Subcutaneous adipose tissue (tissue), 4 donors: ENCODE measurements around the gene PAX5. TPM values are rescaled to one million over a fixed set of nuclear protein-coding genes. Genes with fewer than 3 reads are reported as not detected.

Source experiments
- CTCF ChIP-seq: fragments of 450-650 bp; IDR thresholded peaks from one replicate; pipeline ENCODE4 v1.5.1; 2016; ENCODE audit warnings: low read depth, mild to moderate bottlenecking, control low read depth, antibody characterized with exemption, moderate library complexity
- total RNA-seq, 4 donors: library from RNA; depleted of rRNA; stranded (reverse); fragments of >200 nt; gene quantifications; one replicate each; pipeline ENCODE4 v1.1.0, GENCODE V29; 2016

Gene PAX5
- total RNA-seq, 4 donors from 2014 or later: under 0.01 to 0.19 (median 0.17) TPM; not detected in 1

GRCh38 chr9:36854034-36854433, 180.0 kb downstream of the PAX5 start:
- TF ChIP-seq CTCF: no peak

GRCh38 chr9:36853233-36853632, 180.8 kb downstream of the PAX5 start:
- TF ChIP-seq CTCF: no peak

GRCh38 chr9:36849943-36850342, 184.1 kb downstream of the PAX5 start:
- no peak for TF ChIP-seq CTCF

- no peak for TF ChIP-seq CTCF
These were observed 185.1 kb downstream of the PAX5 start for GRCh38 chr9:36848946-36849345.

- TF ChIP-seq CTCF: no peak
These were observed 186.0 kb downstream of the PAX5 start for GRCh38 chr9:36847781-36848673.

- TF ChIP-seq CTCF: no peak
These were observed 187.4 kb downstream of the PAX5 start for GRCh38 chr9:36846621-36847020.

- no peak for TF ChIP-seq CTCF
These were observed 188.2 kb downstream of the PAX5 start for GRCh38 chr9:36845844-36846243.
